ENCODE data around the gene MYO9A. TPM values are rescaled to one million over a fixed set of nuclear protein-coding genes. Genes with fewer than 3 reads are reported as not detected.

Gene MYO9A
- total RNA-seq, 2 donors from 2014 or later, result 12.9 to 27.8 TPM

- Histone ChIP-seq H3K9me3 (no peaks in the 10 kb centered on the region), H3K27me3 (no peaks in the 10 kb centered on the region), H3K36me3 (replicated peaks in 1 of 2; ENCODE audit: insufficient read depth in 1 of 2, low read depth in 2 of 2) (no peaks in the 10 kb centered on the region), H3K4me3 (no peak overlapping the region), H3K27ac (no peak overlapping the region), H3K4me1 (peaks cover 33% of the 10 kb centered on the region)
- 83 to 90% methylated on average over 2 of the region's 2 CpGs for WGBS, 2 donors
- TF ChIP-seq POLR2A (IDR thresholded peaks at IDR 0.05), result no peak
- no peak for TF ChIP-seq CTCF (IDR thresholded peaks at IDR 0.05)
- no peak for ATAC-seq
- intact Hi-C loops (cut with DNase I), result loop anchor here (10.0 kb wide), 1 partner anchor 352 kb away; no protein-coding TSS in a partner anchor
- DNase-seq, result no peak
Observed at GRCh38 chr15:72156928-72157327, 39.0 kb upstream of the MYO9A start.

GRCh38 chr15:72155635-72156616 lies 38.0 kb upstream of the MYO9A start:
- intact Hi-C loops (cut with DNase I), result loop anchor here (10.0 kb wide), 1 partner anchor 351 kb away; no protein-coding TSS in a partner anchor
- peak; percentile 88 to 91 (median 90) for DNase-seq
- Histone ChIP-seq H3K4me1 (peaks cover 33% of the 10 kb centered on the region), H3K4me3 (no peak overlapping the region), H3K27me3 (no peaks in the 10 kb centered on the region), H3K9me3 (no peaks in the 10 kb centered on the region), H3K36me3 (replicated peaks in 1 of 2; ENCODE audit: insufficient read depth in 1 of 2, low read depth in 2 of 2) (no peaks in the 10 kb centered on the region), H3K27ac (peak overlapping the region; percentile 60 to 87 (median 82))
- 1 to 2% methylated on average over 17 to 19 of the region's 19 CpGs for WGBS, 2 donors
- peak; percentile 80 for ATAC-seq
- TF ChIP-seq POLR2A (IDR thresholded peaks at IDR 0.05) (no peak), CTCF (IDR thresholded peaks at IDR 0.05) (peak; percentile 62 to 93 (median 89))

- intact Hi-C loops (cut with DNase I), result loop anchor here (10.0 kb wide), 1 partner anchor 350 kb away; no protein-coding TSS in a partner anchor
- peak; percentile 93 to 98 (median 96) for DNase-seq
- H3K36me3 ChIP-seq (replicated peaks in 1 of 2; ENCODE audit: insufficient read depth in 1 of 2, low read depth in 2 of 2), result no peaks in the 10 kb centered on the region
- H3K4me3 ChIP-seq, result no peak overlapping the region
- peak in 2 of 3 donors; percentile 48 to 52 for TF ChIP-seq POLR2A (IDR thresholded peaks at IDR 0.05)
- TF ChIP-seq CTCF (IDR thresholded peaks at IDR 0.05), result no peak
- 10 to 20% methylated on average over 2 to 14 of the region's 14 CpGs for WGBS, 2 donors
- H3K27ac ChIP-seq, result peak overlapping the region; percentile 60 to 87 (median 82)
- peaks cover 33% of the 10 kb centered on the region for H3K4me1 ChIP-seq
- H3K27me3 ChIP-seq, result no peaks in the 10 kb centered on the region
- no peaks in the 10 kb centered on the region for H3K9me3 ChIP-seq
- peak; percentile 91 for ATAC-seq
Observed at GRCh38 chr15:72155003-72155621, 37.2 kb upstream of the MYO9A start.

- Histone ChIP-seq H3K4me3 (no peak overlapping the region), H3K9me3 (no peaks in the 10 kb centered on the region), H3K36me3 (replicated peaks in 1 of 2; ENCODE audit: insufficient read depth in 1 of 2, low read depth in 2 of 2) (no peaks in the 10 kb centered on the region), H3K27ac (peak overlapping the region; percentile 60 to 87 (median 82)), H3K4me1 (peaks cover 33% of the 10 kb centered on the region), H3K27me3 (no peaks in the 10 kb centered on the region)
- ATAC-seq, result no peak
- WGBS, 2 donors, result 94 to 95% methylated on average over 7 of the region's 7 CpGs
- intact Hi-C loops (cut with DNase I), result loop anchor here (10.0 kb wide), 1 partner anchor 350 kb away; no protein-coding TSS in a partner anchor
- DNase-seq, result no peak
- TF ChIP-seq CTCF (IDR thresholded peaks at IDR 0.05) (no peak), POLR2A (IDR thresholded peaks at IDR 0.05) (no peak)
Observed at GRCh38 chr15:72154316-72154715, 36.4 kb upstream of the MYO9A start.

Data from body of pancreas (tissue), 4 donors.